ENCODE data around the gene MICALL1.

GRCh38 chr22:37954686-37955085 is 48.6 kb downstream of the MICALL1 start:
- no peak for TF ChIP-seq POLR2A (IDR thresholded peaks at IDR 0.05; ENCODE audit: low read length)
- TF ChIP-seq GATA1 (IDR thresholded peaks at IDR 0.05; ENCODE audit: low read depth, low read length) = no peak
